T1000 (cell line): ENCODE measurements around the gene SSC5D.
"Not testable (repeated sequence)": the region's sequence is repeated elsewhere in the genome, so short reads cannot be mapped to it uniquely, and the experiment has no call there.

Source experiments
- DNase-seq: peaks from one replicate; lab custom pipeline; 2025; ENCODE audit warnings: mixed read lengths; lab: John Stamatoyannopoulos, UW

SSC5D gene

DNA sequence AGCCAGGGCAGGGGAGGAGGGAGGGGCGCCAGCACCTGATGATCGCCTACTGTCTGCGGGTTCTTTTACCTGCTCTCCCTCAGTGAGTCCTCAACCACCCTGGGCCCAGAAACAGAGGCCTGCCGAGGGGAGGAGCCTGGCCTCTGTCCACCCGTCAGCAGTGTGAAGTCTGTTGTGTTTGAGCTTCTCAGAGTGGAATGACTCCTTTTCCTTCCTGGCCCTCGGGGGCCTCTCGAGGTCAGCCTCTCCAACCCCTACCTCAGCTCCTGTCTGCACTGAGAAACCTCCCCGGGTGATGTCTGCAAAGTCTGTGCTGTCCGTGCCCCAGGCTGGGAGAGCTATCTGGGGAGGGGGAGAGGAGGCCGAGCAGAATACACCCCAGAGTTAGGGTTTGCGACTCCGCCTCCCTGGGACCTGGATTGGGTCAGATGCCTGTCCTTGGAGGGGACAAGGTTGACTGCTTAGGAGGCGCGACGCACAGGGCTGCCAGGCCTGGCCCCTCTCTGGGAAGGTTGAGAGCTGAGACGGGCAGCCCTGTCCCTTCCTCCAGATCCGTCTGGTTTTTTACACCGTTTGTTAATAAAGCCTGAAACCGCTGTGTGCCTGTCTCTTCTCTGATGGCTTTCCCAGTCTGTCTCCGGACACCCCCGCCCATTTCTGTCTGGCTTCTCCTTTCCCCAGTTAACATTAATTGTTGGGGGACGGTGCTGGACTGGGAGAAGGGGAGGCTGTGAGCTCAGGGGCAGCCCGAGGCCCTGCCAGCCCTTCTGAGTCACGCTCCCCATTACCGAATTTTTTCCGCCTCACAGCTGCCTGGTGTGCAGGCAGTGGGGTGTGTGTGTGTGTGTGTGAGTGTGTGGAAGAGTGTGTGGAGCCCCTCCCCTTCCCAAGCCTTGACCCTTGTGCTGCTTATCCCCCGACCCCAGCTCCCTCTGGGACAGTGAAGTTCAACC, 989 bp upstream of the SSC5D start:
- DNase-seq: peak; percentile 59

- no peak for DNase-seq
Measured at GRCh38 chr19:55488986-55489710, 912 bp downstream of the SSC5D start.

DNA sequence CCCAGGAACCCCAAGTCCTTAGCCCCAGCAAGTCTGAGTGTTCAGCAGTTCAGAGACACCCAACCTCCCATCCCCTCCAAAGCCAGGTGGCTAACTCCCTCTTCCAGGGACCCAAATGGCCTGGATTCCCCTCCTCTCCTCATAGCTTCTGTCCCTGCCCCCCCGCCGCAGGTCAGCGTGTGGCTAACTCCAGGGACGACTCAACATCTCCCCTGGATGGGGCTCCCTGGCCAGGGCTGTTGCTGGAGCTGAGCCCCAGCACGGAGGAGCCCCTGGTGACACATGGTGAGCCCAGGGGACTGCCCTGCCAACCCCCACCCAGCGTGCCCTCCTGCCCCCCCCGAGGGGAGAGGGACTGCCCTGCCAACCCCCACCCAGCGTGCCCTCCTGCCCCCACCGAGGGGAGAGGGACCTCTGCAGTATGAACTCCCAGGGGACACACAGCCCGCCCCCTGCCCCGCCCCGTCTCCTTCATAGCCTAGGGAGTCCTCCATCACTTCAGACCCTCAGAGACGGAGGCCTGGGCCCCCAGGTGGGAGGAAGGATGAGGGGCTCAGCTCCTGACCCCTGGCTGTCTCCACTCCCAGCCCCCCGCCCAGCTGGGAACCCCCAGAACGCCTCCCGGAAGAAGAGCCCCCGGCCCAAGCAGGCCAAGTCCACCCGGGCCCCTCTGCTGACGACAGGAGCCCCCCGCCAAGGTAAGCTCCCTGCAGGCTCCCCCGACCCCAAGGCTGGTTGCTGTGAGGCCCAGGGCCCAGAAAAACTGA, 1.7 kb downstream of the SSC5D start:
- DNase-seq: no peak

DNA sequence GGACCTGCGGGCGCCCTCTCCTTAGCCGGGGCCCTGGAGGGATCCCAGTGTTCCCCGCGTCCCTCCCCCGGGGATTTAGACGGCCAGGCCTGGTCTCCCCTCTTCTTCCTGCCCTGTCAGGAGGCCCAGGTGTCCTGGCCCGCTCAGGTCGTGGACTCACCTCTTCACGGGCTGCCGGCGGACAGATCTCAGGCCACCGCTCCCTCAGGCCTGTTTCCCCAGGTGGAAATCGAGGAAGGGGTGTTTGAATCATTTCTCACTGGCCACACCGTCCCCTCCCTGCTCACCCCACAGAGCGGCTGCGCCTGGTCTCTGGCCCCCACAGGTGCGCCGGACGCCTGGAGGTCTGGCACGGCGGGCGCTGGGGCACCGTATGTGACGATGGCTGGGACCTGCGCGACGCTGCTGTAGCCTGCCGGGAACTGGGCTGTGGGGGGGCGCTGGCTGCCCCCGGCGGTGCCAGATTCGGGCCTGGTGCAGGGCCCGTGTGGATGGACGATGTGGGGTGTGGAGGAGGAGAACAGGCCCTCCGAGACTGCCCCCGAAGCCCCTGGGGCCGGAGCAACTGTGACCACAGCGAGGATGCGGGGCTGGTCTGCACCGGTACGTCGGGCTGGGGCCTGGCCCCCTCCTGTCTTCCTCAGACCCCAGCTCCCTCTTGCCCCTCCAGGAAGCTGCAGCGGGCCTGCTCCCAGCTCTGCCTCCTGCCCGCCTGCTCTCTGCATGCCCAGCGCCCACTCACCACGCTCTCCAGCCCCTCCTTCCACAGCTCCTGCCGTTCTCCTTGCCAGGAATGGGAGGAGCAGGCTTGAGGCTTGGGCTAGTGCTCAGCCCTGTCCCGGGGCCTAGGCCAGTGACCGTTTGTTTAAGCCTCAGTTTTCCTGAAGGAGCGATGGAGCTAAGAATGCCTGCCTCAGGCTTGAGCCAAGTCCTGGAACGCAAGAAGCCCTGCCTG, 2.5 kb downstream of the SSC5D start:
- DNase-seq: no peak

- DNase-seq: no peak
Measured at GRCh38 chr19:55491546-55492360, 3.5 kb downstream of the SSC5D start.

- no peak for DNase-seq
Measured at GRCh38 chr19:55492362-55492944, 4.2 kb downstream of the SSC5D start.

DNA sequence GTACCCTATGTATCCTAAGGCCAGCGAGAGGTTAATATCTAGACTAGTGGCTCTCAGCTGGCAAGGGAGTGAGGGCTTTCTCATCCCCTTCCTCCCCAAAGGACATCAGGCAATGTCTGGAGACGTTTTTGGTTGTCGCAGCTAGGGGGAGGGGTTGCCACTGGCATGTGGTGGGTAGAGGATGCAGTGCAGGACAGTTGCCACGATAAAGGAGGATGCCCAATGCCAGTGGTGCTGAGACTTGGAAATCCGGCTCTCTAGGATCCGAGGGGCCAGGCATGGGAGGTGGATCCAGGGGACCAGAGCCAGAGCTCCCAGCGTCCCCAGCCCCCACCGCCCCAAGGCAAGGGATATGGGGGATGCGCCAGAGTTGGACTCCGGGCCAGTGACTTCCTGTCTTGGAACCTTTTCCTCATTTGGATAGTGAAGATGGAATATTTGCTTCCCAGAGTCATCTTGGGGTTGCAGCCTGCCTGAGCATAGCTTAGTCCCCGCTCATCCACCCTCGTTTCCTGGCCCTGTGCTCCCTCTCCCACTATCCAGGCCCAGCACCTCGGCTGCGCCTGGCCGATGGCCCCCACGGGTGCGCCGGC, 4.9 kb downstream of the SSC5D start:
- no peak for DNase-seq

GRCh38 chr19:55493645-55494171, 5.5 kb downstream of the SSC5D start:
- DNase-seq: no peak

GRCh38 chr19:55494172-55494761, 6.0 kb downstream of the SSC5D start:
- no peak for DNase-seq

- no peak for DNase-seq
Measured at GRCh38 chr19:55495646-55496349, 7.6 kb downstream of the SSC5D start.

- DNase-seq: not testable (repeated sequence)
Measured at GRCh38 chr19:55496820-55497219, 8.6 kb downstream of the SSC5D start.

GRCh38 chr19:55497763-55498162, 9.5 kb downstream of the SSC5D start:
- DNase-seq: no peak

- no peak for DNase-seq
Measured at GRCh38 chr19:55498246-55498840, 10.1 kb downstream of the SSC5D start.

DNA sequence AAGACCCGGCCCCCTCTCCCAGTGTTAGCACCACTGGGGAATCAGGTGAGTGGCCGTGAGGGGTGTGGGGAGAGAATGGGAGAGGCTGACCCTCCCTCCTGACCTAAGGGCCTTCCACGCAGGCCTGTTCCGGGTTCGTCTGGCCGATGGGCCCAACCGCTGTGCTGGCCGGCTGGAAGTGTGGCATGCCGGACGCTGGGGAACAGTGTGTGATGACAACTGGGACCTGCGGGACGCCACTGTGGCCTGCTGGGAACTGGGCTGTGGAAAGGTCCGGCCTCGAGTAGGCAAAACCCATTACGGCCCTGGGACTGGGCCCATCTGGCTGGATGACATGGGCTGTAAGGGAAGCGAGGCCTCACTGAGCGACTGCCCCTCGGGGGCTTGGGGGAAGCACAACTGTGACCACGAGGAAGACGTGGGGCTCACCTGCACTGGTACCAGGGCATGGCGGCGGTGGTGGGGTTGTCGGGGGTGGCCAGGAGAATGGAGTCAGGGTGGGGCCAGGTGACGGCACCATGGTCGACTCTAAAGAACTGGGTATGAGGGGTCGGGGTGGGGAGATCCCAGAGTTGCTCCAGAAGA, 12.2 kb downstream of the SSC5D start:
- DNase-seq: no peak

DNA sequence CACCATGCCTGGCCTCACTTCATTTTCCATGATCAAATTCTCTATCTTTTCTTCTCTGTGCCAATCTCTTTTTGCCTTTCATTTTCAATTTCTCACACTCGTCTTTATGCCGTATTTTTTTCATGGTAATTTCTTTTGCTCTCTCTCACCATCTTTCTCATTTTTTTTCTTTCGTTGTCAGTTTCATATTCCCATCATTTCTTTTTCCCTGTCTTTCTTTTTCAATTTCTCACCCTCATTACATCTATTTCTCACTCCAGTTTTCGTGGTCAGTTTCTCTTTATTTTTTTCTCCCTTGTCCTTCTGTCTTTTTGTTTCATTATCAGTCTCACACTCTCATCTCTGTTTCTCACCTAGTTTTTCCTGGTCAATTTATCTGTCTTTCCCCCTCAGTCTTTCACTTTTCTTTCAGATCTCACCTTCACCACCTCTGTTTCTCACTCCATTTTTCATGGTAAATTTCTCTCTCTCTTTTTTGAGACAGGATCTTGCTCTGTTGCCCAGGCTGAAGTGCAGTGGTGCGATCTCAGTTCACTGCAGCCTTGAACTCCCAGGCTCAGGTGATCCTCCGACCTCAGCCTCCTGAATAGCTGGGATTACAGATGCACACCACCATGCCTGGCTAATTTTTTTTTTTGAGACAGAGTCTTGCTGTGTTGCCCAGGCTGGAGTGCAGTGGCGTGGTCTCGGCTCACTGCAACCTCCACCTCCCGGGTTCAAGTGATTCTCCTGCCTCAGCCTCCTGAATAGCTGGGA, 14.1 kb downstream of the SSC5D start:
- DNase-seq: no peak

- DNase-seq: no peak
Measured at GRCh38 chr19:55503157-55503501, 14.9 kb downstream of the SSC5D start.
